Uterus (tissue), 2 donors: ENCODE data around the gene SCGB3A2.

ENCODE experiments used
- POLR2A ChIP-seq, 2 donors: fragments of 450-650 bp; IDR thresholded peaks; one replicate each; pipeline ENCODE4 v1.6.1; 2016; ENCODE audit warnings: antibody characterized with exemption in 2 of 2, mild to moderate bottlenecking in 1 of 2, moderate library complexity in 1 of 2
- TF ChIP-seq, protein P1 (sequence below), 4 experiments: fragments of 200-600 bp in 2 of 4; fragments of 450-650 bp in 2 of 4; sonication (generic) in 2 of 4; IDR thresholded peaks; one replicate each; pipeline ENCODE4 v1.5.1; 2016 to 2019; ENCODE audit warnings: antibody characterized with exemption in 4 of 4, mild to moderate bottlenecking in 2 of 4, moderate library complexity in 1 of 4

DNA sequence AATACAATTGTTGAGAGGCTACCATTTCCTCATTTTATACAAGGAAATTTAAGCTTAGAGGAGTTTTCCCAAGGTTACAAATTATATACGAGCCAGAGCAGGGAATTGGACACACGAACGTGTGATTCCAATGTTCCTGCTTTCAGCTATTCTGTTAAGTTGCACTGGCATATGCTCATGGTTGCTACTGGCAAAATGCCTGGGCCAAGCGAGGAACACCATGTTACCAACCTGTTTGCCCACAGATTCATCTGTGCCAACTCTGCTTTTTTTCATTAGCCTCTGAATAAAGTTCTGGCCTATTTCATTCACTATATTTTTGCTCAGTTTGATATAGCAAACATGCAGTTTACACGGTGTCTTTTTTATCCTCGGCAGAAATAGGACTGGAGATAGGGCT, 32.9 kb downstream of the SCGB3A2 start:
- TF ChIP-seq POLR2A (IDR thresholded peaks at IDR 0.05), result no peak
- TF ChIP-seq, protein P1, sequence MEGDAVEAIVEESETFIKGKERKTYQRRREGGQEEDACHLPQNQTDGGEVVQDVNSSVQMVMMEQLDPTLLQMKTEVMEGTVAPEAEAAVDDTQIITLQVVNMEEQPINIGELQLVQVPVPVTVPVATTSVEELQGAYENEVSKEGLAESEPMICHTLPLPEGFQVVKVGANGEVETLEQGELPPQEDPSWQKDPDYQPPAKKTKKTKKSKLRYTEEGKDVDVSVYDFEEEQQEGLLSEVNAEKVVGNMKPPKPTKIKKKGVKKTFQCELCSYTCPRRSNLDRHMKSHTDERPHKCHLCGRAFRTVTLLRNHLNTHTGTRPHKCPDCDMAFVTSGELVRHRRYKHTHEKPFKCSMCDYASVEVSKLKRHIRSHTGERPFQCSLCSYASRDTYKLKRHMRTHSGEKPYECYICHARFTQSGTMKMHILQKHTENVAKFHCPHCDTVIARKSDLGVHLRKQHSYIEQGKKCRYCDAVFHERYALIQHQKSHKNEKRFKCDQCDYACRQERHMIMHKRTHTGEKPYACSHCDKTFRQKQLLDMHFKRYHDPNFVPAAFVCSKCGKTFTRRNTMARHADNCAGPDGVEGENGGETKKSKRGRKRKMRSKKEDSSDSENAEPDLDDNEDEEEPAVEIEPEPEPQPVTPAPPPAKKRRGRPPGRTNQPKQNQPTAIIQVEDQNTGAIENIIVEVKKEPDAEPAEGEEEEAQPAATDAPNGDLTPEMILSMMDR (IDR thresholded peaks at IDR 0.05), result no peak
